Ammon's horn (tissue), 1 donor: ENCODE data around the gene GATA5.
"Not testable (repeated sequence)": the region's sequence is repeated elsewhere in the genome, so short reads cannot be mapped to it uniquely, and the experiment has no call there.

Experiments
- DNase-seq: peaks from one replicate; pipeline ENCODE4 v3.0.0-alpha.2; 2016; ENCODE audit warnings: low spot score

The GATA5 gene

GRCh38 chr20:62429455-62430310 is 46.1 kb downstream of the GATA5 start:
- DNase-seq: no peak

- no peak for DNase-seq
These were observed 47.1 kb downstream of the GATA5 start for GRCh38 chr20:62428396-62429295.

DNA sequence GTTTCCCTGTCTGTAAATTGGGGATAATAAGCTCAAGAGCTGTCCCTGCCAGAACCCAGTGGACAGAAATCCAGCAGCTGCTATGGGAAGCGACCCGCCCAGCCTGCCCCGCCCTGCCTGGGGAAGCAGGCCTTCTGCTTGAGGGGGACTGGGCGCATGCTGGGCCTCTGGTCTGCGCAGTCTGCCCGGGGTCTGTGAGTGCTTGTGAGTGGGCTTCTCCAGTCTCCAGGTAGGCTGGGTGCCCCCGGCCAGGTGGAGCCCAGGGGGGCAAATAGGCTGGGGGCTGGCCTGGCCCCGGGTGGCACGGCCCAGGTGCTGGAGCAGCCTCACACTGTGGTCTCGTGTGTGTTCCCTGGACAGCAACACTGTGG is 47.8 kb downstream of the GATA5 start:
- DNase-seq: no peak

- DNase-seq: no peak
These were observed 48.4 kb downstream of the GATA5 start, which contains the start of gene RBBP8NL for GRCh38 chr20:62427172-62428001. RBBP8NL (minus strand) TSS chr20:62427539; CDS start chr20:62419647, 7,892 bp downstream.

GRCh38 chr20:62426699-62427131 is 49.1 kb downstream of the GATA5 start:
- no peak for DNase-seq

- not testable (repeated sequence) for DNase-seq
These were observed 49.8 kb downstream of the GATA5 start for GRCh38 chr20:62426059-62426348.

DNA sequence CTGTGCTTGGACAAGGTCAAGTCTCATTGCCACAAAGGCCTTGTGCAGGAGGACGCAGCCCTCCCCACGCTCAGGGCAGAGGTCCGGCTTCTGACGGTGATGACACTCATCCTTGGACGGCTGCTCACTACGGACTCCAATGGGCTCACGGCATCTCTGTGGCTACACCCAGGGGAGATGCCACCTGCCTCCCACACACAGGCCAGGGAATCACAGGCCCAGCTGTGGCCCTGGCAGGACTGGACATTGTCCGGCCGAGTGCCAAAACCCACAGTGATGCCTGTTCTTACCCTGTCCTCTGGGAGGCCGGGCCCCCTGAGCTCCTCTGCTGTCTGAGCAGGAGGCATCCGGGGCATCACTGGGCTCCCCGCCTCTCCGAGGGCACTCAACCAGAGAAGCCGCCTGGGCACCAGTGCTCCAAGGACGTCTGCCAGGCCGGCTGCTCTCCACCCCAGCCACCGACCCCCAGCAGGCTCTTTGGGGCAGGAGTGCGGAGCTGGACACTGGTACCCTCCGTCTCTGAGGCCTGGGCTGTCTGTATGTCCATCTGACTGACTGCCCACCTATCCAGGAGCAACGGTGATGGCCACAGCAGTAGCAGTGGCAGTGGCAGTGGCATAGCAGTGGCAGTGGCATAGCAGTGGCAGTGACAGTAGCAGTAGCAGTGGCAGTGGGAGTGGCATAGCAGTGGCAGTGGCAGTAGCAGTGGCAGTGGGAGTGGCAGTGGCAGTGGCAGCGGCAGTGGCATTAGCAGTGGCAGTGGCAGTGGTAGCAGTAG is 50.3 kb downstream of the GATA5 start:
- DNase-seq: no peak

- no peak for DNase-seq
These were observed 51.3 kb downstream of the GATA5 start for GRCh38 chr20:62424249-62425107.

DNA sequence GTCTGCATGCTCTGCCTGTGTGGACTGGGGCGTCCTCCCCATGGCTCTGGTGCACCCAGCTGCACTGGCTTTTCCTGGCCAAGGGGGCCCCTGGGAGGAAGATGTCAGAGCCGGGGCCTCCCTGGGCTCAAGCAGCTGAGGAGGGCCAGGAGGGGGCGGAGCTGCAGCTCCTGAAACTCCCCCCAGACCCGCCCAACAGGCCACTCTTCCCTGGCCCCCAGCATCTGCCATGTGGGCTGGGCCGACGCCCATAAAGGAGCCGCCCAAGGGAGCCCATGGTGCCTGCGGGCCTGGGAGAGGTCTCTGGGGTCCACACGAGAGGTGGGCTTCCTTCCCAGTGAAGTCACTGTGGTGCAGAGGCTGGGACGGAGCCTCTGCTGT is 52.5 kb downstream of the GATA5 start:
- no peak for DNase-seq

DNA sequence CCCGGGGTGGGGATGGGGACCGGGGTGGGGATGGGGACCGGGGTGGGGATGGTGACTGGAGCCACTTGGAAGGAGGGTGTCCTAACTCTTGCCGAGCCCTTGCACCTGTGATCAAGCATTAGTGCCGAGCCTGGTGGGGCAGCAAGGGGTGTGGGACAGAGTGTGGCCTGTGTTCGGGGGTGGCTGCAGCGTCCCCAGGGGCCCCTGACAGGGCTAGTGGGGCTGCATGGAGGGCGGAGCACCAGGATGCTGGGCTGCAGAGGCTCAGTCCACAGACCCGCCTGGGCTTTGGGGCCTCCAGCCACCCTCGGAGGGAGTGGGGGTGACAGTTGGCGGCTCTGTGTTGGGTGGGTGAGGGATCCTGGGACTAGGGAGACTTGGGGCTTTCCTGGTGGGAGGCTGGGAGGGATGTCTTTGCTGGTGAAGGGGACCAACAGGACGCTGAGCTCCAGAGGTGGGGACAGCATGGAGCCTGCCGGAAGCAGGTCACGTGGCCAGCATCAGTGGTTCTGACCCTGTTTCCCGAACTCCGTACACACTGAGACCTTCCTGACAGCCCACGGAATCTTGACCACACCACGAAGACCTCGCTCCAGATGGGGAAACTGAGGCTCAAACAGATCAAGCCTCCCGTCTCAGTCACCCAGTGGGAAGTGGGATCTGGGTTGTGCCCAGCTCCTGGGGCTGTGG is 53.0 kb downstream of the GATA5 start:
- DNase-seq: no peak

- DNase-seq: no peak
These were observed 54.1 kb downstream of the GATA5 start for GRCh38 chr20:62421716-62421990.

GRCh38 chr20:62420846-62421715 is 54.7 kb downstream of the GATA5 start:
- DNase-seq: no peak

DNA sequence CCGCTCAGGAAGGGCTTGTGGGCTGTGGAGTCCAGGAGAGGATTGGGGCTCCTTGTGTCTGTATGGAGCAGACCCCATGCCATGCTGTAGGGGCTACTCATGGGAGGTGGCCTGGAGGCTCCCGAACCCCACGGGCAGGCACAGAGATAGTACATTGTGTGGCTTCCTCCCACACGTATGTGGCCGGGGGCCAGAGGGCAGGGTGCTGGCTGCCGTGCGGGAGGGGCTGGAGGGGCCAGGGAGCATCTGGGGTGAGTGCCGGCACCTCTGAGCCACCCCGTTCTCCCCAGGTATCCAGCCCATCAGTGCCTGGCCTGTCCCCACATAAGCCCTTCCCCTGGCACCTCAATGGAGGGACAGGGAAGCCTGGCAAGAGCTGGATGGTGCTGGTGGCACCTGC is 56.0 kb downstream of the GATA5 start:
- no peak for DNase-seq

DNA sequence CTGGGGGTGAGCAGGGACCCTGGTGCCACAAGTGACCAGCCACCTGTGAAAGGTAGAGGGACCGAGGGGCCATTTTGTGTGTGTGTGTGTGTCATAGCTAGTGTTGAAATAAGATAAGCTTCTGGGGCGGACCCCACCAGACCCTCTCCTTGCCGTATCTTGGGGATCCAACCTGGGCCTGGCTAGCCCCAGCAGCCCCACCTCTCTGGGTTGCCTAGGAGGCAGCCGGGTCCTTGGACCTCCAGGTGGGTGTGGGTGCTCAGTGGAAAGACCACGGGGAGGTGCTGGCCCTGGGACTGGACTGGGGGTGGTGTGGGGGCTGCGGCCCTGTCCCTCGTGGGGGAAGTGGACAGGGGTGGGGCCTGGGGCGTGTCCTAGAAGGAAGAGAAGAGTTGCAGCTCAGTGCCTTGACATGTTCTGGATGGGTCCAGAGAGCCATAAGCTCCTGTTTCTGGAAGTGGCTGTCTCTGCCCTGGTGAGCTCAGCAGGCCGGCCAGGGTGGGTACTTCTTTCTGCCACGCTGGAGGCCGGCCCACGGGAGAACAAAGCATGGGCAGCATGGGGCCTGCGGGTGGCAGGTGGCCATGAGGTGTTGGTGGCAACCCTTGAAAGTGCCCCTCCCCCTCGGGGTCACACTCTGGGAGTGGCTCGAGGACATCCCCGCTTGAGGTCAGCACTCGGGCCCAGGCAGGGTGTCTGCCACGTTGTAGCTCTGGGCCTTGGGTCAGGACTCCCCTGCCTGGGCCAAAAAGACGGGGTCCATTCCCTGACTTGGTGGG is 56.9 kb downstream of the GATA5 start:
- no peak for DNase-seq

DNA sequence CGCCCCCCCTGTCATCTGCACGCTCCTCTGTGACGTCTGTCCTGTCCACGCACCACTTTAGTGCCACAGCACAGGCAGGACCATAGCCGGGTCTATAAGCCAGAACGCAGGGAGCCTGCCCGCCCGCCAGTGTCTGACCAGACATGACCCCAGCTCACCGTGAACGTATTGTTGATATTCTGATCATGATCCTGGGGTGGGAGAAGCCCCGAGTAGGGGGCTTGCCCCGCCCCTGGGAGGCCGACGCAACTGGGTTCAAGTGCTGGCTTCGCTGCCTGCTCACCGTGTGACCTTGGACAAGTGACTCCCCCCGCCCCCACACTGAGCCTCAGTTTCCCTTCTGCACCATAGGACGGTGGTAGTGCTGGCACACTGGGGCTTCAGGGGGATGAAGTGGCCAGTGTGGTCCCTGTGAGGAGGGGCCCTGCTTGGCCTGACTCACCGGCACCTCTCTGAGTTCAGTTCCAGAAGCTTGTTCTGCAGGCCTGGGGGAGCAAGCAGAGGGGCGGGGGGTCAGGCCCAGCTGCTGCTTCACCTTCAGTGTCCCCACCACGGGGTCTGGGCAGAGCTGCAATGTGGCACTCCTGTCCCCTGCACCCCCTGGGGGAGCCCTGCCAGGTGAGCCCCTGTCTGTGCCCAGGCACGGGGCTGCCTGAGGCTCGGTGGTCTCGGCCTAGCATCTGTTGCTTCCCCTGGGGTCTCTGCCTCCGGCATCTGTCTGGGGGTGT is 57.6 kb downstream of the GATA5 start:
- no peak for DNase-seq

- DNase-seq: no peak
These were observed 58.9 kb downstream of the GATA5 start for GRCh38 chr20:62416651-62417637.
